ENCODE measurements around the gene GOLGA5.
"Not testable (repeated sequence)": the region's sequence is repeated elsewhere in the genome, so short reads cannot be mapped to it uniquely, and the experiment has no call there.

GOLGA5 gene

DNA sequence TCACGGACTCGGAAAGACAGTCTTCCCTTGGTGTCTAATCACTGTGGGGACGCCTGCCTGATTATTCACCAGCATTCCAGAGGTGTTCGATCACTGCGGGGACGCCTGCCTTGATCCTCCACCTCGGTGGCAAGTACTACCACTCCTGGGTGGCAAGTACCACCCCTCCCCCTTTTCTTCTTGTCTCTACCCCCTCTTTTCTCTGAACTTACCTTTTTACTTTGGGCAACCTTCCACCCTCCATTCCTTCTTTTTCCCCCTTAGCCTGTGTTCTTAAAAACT lies 33.6 kb upstream of the GOLGA5 start:
- DNase-seq = no peak
- TF ChIP-seq, protein P1, sequence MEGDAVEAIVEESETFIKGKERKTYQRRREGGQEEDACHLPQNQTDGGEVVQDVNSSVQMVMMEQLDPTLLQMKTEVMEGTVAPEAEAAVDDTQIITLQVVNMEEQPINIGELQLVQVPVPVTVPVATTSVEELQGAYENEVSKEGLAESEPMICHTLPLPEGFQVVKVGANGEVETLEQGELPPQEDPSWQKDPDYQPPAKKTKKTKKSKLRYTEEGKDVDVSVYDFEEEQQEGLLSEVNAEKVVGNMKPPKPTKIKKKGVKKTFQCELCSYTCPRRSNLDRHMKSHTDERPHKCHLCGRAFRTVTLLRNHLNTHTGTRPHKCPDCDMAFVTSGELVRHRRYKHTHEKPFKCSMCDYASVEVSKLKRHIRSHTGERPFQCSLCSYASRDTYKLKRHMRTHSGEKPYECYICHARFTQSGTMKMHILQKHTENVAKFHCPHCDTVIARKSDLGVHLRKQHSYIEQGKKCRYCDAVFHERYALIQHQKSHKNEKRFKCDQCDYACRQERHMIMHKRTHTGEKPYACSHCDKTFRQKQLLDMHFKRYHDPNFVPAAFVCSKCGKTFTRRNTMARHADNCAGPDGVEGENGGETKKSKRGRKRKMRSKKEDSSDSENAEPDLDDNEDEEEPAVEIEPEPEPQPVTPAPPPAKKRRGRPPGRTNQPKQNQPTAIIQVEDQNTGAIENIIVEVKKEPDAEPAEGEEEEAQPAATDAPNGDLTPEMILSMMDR (IDR thresholded peaks at IDR 0.05; ENCODE audit: low read depth, low read length, missing control alignments) = no peak
- in situ Hi-C loops (cut with HindIII; ENCODE audit: low pct_ligation_motif_present, low sequenced_read_pairs) = no loop called here

DNA sequence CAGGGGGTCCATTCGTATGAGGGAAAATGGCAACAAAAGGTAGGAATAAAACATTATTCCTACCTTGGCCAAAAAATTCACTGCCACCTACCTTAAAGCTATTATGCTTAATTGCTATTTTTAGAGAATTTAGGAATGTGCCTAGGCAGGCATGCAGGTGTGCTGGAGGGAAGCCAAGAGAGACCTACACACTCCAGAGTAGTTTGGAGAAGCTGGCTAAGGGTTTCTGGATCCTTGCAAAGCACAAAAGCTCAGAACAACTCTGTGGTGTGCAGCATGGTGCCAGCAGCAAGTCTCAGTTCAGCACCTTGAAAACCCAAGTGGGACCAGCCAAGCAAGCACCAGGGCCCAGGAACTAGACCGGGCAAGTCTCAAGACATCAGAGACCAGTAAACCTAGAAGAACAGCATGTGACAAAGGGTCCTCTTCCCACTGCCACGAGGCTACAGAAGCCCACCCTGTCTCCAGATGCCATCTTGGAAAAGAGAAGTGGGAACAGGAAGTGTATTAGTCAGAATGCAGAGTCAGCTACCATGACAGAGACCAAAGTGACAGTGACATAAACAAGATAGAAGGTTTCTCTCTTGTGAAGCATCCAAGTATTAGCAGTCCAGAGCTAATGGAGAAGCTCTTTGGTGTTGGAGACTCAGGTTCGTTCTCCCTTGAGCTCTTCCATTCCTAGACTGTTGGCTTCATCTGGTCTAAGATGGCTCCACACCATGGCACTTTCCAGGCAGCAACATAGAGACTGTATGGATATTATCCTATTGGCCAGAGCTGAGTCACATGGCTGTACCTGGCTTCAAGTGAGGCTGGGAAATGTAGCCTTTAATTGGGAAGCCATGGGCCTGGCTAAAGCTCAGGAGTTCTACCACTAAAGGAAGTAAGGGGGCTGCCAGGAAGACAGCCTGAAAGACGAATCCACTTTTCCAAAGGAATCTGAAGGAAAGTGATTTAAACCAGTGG lies 30.2 kb upstream of the GOLGA5 start:
- H3K27me3 ChIP-seq (replicated peaks); H3K36me3 ChIP-seq (replicated peaks); DNase-seq; H3K4me3 ChIP-seq (ENCODE audit: low read depth, low read length); H3K27ac ChIP-seq; in situ Hi-C loops (cut with HindIII; ENCODE audit: low pct_ligation_motif_present, low sequenced_read_pairs): not testable (repeated sequence)

More for the DNA sequence above, 33.6 kb upstream of the GOLGA5 start:
- no peaks in the 10 kb centered on the region for H3K27me3 ChIP-seq (replicated peaks)
- no peak overlapping the region for H3K27ac ChIP-seq
- no peak overlapping the region for H3K4me3 ChIP-seq (ENCODE audit: low read depth, low read length)
- H3K36me3 ChIP-seq (replicated peaks) = no peaks in the 10 kb centered on the region

DNA sequence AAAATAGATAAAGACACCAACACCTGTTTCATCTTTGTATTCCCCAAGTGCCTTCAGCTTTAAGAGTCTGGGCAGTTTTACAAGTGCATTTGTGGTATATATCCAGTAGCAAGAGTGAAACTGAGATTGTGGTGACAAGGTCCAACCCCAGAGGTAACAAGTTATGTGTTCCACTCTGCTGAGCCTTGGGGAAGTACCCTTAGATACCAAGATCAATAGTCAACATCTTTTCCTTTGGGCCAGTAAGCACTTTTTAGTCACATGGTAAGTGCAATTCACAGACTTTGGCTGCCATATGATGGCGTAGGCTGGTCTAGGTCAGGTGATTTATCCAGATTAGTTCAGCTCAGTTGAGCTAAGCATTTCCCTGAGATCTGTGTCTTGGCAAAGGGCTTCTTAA lies 25.9 kb upstream of the GOLGA5 start:
- H3K4me3 ChIP-seq (ENCODE audit: low read depth, low read length); in situ Hi-C loops (cut with HindIII; ENCODE audit: low pct_ligation_motif_present, low sequenced_read_pairs); H3K36me3 ChIP-seq (replicated peaks); H3K27me3 ChIP-seq (replicated peaks); DNase-seq; H3K27ac ChIP-seq: not testable (repeated sequence)

DNA sequence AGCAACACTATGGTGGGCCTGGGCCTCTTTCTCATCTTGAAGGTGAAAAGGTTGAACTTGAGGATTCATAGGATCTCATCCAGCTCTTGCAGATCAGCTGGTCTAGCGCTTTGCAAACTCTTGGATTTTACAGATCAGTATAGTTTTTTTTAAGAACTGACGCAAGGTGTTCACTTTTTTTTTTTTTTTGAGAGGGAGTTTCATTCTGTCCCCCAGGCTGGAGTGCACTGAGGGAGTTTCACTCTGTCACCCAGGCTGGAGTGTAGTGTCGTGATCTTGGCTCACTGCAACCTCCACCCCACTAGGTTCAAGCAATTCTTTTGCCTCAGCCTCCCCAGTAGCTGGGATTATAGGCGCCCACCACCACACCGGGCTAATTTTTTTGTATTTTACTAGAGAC lies 25.3 kb upstream of the GOLGA5 start:
- Histone ChIP-seq H3K27me3 (replicated peaks) (no peaks in the 10 kb centered on the region), H3K27ac (no peak overlapping the region), H3K36me3 (replicated peaks) (no peaks in the 10 kb centered on the region), H3K4me3 (ENCODE audit: low read depth, low read length) (no peak overlapping the region)
- TF ChIP-seq, protein P1 (IDR thresholded peaks at IDR 0.05; ENCODE audit: low read depth, low read length, missing control alignments) = no peak
- in situ Hi-C loops (cut with HindIII; ENCODE audit: low pct_ligation_motif_present, low sequenced_read_pairs) = no loop called here
- no peak for DNase-seq

DNA sequence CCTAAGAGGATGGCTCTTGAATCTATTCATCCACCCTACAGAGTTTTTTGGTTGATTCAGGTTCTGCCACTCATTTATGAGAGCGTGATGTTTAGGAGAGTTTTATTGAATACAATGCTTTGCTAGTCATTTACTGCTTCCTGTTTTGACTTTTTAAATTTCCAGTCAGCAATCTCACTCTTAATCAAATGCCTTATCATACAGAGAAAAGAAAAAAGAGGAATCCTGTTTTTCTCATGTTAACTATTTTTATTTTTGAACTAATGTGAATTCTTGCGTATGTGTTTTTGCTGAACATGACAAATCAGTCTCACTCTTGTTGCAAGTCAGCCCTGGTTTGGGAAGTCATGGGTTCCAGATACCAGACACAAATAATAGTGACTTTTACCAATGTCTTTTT lies 23.6 kb upstream of the GOLGA5 start:
- Histone ChIP-seq H3K27ac (no peak overlapping the region), H3K36me3 (replicated peaks) (no peaks in the 10 kb centered on the region), H3K27me3 (replicated peaks) (no peaks in the 10 kb centered on the region), H3K4me3 (ENCODE audit: low read depth, low read length) (no peak overlapping the region)
- no peak for DNase-seq
- in situ Hi-C loops (cut with HindIII; ENCODE audit: low pct_ligation_motif_present, low sequenced_read_pairs) = no loop called here
- TF ChIP-seq, protein P1 (IDR thresholded peaks at IDR 0.05; ENCODE audit: low read depth, low read length, missing control alignments) = no peak

DNA sequence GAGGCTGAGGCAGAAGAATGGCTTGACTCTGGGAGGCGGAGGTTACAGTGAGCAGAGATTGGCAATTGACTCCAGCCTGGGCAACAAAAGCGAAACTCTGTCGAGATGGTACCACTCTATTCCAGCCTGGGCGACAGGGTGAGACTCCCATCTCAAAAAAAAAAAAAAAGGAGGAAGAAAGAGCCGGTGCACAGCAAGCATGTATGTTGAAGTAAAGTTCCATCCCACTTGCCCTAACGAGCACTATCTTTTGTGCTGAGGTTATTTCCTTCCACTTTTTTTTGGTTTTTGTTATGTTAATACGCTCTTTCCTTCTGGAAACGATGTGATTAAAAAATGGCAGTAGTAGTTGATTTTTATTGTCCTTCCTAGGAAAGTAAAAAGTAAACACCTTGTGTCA lies 19.5 kb upstream of the GOLGA5 start:
- Histone ChIP-seq H3K27ac (no peak overlapping the region), H3K36me3 (replicated peaks) (no peaks in the 10 kb centered on the region), H3K27me3 (replicated peaks) (no peaks in the 10 kb centered on the region), H3K4me3 (ENCODE audit: low read depth, low read length) (no peak overlapping the region)
- TF ChIP-seq, protein P1 (IDR thresholded peaks at IDR 0.05; ENCODE audit: low read depth, low read length, missing control alignments) = no peak
- in situ Hi-C loops (cut with HindIII; ENCODE audit: low pct_ligation_motif_present, low sequenced_read_pairs) = no loop called here
- no peak for DNase-seq

DNA sequence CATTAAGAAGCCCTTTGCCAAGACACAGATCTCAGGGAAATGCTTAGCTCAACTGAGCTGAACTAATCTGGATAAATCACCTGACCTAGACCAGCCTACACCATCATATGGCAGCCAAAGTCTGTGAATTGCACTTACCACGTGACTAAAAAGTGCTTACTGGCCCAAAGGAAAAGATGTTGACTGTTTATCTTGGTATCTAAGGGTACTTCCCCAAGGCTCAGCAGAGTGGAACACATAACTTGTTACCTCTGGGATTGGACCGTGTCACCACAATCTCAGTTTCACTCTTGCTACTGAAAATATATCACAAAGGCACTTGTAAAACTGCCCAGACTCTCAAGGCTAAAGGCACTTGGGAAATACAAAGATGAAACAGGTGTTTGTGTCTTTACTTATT lies 18.8 kb upstream of the GOLGA5 start:
- DNase-seq; H3K27me3 ChIP-seq (replicated peaks); H3K4me3 ChIP-seq (ENCODE audit: low read depth, low read length); in situ Hi-C loops (cut with HindIII; ENCODE audit: low pct_ligation_motif_present, low sequenced_read_pairs); H3K27ac ChIP-seq; H3K36me3 ChIP-seq (replicated peaks): not testable (repeated sequence)

DNA sequence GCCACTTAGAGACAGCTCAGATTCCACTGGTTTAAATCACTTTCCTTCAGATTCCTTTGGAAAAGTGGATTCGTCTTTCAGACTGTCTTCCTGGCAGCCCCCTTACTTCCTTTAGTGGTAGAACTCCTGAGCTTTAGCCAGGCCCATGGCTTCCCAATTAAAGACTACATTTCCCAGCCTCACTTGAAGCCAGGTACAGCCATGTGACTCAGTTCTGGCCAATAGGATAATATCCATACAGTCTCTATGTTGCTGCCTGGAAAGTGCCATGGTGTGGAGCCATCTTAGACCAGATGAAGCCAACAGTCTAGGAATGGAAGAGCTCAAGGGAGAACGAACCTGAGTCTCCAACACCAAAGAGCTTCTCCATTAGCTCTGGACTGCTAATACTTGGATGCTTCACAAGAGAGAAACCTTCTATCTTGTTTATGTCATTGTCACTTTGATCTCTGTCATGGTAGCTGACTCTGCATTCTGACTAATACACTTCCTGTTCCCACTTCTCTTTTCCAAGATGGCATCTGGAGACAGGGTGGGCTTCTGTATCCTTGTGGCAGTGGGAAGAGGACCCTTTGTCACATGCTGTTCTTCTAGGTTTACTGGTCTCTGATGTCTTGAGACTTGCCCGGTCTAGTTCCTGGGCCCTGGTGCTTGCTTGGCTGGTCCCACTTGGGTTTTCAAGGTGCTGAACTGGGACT lies 15.1 kb upstream of the GOLGA5 start:
- in situ Hi-C loops (cut with HindIII; ENCODE audit: low pct_ligation_motif_present, low sequenced_read_pairs); H3K36me3 ChIP-seq (replicated peaks); H3K27ac ChIP-seq; H3K4me3 ChIP-seq (ENCODE audit: low read depth, low read length); H3K27me3 ChIP-seq (replicated peaks): not testable (repeated sequence)
- peak; percentile 18 for DNase-seq
